ENCODE results near the gene MYH15. TPM values are rescaled to one million over a fixed set of nuclear protein-coding genes. Genes with fewer than 3 reads are reported as not detected.

Gene MYH15
- total and polyA plus RNA-seq, 2 of the 4 experiments (the other 2 are of a cell fraction) = 0.10 to 0.36 TPM

DNA sequence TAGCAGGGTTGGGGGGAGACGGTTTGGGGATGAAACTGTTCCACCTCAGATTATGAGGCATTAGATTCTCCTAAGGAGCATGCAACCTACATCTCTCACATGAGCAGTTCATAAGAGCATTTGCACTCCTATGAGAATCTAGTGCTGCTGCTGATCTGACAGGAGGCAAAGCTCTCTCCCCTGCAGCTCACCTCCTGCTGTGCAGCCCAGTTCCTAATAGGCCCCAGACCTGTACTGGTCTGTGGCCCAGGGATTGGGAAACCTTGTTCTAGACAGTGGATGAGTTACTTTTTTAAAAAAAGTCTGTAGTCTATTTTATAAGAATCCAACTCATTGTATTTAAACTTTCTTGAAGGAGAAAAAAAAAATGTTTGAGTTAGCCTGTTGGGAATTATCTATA is 114.1 kb downstream of the MYH15 start:
- DNase-seq (no peak), ATAC-seq (ENCODE audit: low read depth) (no peak)
- Histone ChIP-seq H3K23ac (ENCODE audit: low read depth, low read length) (no peak overlapping the region), H3K18ac (ENCODE audit: low read depth, low read length) (no peak overlapping the region), H2AK9ac (replicated peaks; ENCODE audit: low read depth, low read length, poor library complexity) (no peak overlapping the region), H2BK120ac (ENCODE audit: low read depth, low read length) (no peak overlapping the region), H3K4me1 (ENCODE audit: control insufficient read depth, insufficient read depth, low read length) (no peaks in the 10 kb centered on the region), H3K14ac (replicated peaks; ENCODE audit: low read depth, low read length) (no peak overlapping the region), H3K27ac (ENCODE audit: insufficient read depth, low read length) (no peak overlapping the region), H2BK15ac (ENCODE audit: low read depth, low read length) (no peak overlapping the region), H2BK5ac (ENCODE audit: low read depth, low read length, poor library complexity, severe bottlenecking) (no peak overlapping the region), H4K20me1 (ENCODE audit: insufficient read depth, low read length) (no peaks in the 10 kb centered on the region), H2BK20ac (ENCODE audit: low read depth, low read length) (no peak overlapping the region), H3K4me2 (ENCODE audit: low read depth, low read length) (no peak overlapping the region), H4K8ac (ENCODE audit: low read depth in 2 of 2, low read length in 2 of 2) (no peak overlapping the region), H4K91ac (ENCODE audit: insufficient read depth, low read depth, low read length) (no peak overlapping the region), H3K9ac (ENCODE audit: low read depth, low read length) (no peak overlapping the region), H3K36me3 (ENCODE audit: control insufficient read depth, insufficient read depth, low read length) (no peaks in the 10 kb centered on the region), H2AK5ac (ENCODE audit: low read depth, low read length) (no peak overlapping the region), H3K9me3 (ENCODE audit: control insufficient read depth, insufficient read depth, low read length) (no peaks in the 10 kb centered on the region), H3K56ac (ENCODE audit: extremely low read depth, insufficient read depth, low read length) (no peak overlapping the region), H4K5ac (ENCODE audit: low read depth, low read length) (no peak overlapping the region), H3K4ac (ENCODE audit: low read depth, low read length) (no peak overlapping the region), H3K27me3 (ENCODE audit: control insufficient read depth, insufficient read depth, low read length) (peaks cover 15% of the 10 kb centered on the region), H3K9me1 (ENCODE audit: insufficient read depth, low read length) (no peaks in the 10 kb centered on the region; the same call in 1 of the 2 replicates), H3K4me3 (ENCODE audit: insufficient read depth, low read depth, low read length) (no peak overlapping the region), H2AFZ (replicated peaks; ENCODE audit: low read length, poor library complexity) (no peak overlapping the region), H3K79me1 (ENCODE audit: low read depth in 1 of 2, low read length in 2 of 2) (no peaks in the 10 kb centered on the region)
- no peak for TF ChIP-seq RFX5 (IDR thresholded peaks at IDR 0.05; ENCODE audit: low read depth, low read length)
- TF ChIP-seq RCOR1 (IDR thresholded peaks at IDR 0.05; ENCODE audit: insufficient replicate concordance, low read length) = no peak
- TF ChIP-seq SMC3 (IDR thresholded peaks at IDR 0.05; ENCODE audit: low read depth, low read length) = no peak
- TF ChIP-seq BHLHE40 (IDR thresholded peaks at IDR 0.05; ENCODE audit: low read depth, low read length) = no peak
- no peak for TF ChIP-seq FOS (IDR thresholded peaks at IDR 0.05; ENCODE audit: low read depth, low read length)
- no peak for TF ChIP-seq MAZ (IDR thresholded peaks at IDR 0.05; ENCODE audit: borderline replicate concordance, low read depth, low read length)
- TF ChIP-seq POLR2A (IDR thresholded peaks at IDR 0.05; ENCODE audit: low read depth, low read length) = no peak
- TF ChIP-seq, protein P1, sequence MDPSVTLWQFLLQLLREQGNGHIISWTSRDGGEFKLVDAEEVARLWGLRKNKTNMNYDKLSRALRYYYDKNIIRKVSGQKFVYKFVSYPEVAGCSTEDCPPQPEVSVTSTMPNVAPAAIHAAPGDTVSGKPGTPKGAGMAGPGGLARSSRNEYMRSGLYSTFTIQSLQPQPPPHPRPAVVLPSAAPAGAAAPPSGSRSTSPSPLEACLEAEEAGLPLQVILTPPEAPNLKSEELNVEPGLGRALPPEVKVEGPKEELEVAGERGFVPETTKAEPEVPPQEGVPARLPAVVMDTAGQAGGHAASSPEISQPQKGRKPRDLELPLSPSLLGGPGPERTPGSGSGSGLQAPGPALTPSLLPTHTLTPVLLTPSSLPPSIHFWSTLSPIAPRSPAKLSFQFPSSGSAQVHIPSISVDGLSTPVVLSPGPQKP (IDR thresholded peaks at IDR 0.05; ENCODE audit: borderline replicate concordance, low read depth, low read length) = no peak
- TF ChIP-seq MAFK (IDR thresholded peaks at IDR 0.05; ENCODE audit: low read depth, low read length) = no peak
- TF ChIP-seq CEBPB (IDR thresholded peaks at IDR 0.05; ENCODE audit: low read depth, low read length) = no peak
- TF ChIP-seq RAD21 (IDR thresholded peaks at IDR 0.05; ENCODE audit: low read length) = no peak
- TF ChIP-seq, protein P2, sequence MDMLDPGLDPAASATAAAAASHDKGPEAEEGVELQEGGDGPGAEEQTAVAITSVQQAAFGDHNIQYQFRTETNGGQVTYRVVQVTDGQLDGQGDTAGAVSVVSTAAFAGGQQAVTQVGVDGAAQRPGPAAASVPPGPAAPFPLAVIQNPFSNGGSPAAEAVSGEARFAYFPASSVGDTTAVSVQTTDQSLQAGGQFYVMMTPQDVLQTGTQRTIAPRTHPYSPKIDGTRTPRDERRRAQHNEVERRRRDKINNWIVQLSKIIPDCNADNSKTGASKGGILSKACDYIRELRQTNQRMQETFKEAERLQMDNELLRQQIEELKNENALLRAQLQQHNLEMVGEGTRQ (IDR thresholded peaks at IDR 0.05; ENCODE audit: low read depth, low read length) = no peak
- no peak for TF ChIP-seq CHD1 (IDR thresholded peaks at IDR 0.05; ENCODE audit: low read depth, low read length)
- no peak for TF ChIP-seq MXI1 (IDR thresholded peaks at IDR 0.05; ENCODE audit: borderline replicate concordance, low read depth, low read length)
- TF ChIP-seq, protein P3, sequence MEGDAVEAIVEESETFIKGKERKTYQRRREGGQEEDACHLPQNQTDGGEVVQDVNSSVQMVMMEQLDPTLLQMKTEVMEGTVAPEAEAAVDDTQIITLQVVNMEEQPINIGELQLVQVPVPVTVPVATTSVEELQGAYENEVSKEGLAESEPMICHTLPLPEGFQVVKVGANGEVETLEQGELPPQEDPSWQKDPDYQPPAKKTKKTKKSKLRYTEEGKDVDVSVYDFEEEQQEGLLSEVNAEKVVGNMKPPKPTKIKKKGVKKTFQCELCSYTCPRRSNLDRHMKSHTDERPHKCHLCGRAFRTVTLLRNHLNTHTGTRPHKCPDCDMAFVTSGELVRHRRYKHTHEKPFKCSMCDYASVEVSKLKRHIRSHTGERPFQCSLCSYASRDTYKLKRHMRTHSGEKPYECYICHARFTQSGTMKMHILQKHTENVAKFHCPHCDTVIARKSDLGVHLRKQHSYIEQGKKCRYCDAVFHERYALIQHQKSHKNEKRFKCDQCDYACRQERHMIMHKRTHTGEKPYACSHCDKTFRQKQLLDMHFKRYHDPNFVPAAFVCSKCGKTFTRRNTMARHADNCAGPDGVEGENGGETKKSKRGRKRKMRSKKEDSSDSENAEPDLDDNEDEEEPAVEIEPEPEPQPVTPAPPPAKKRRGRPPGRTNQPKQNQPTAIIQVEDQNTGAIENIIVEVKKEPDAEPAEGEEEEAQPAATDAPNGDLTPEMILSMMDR (conservative IDR thresholded peaks at IDR 0.05; ENCODE audit: low read depth, low read length) = no peak
- TF ChIP-seq NFE2L2 (IDR thresholded peaks at IDR 0.05; ENCODE audit: low read depth, low read length) = no peak
- POLR2A ChIA-PET (ENCODE audit: unreplicated experiment) = no interaction called here
- dilution Hi-C loops (cut with HindIII; ENCODE audit: low sequenced_read_pairs, unreplicated experiment) (no loop called here), intact Hi-C loops (cut with micrococcal nuclease) (no loop called here), in situ Hi-C loops (cut with MboI; ENCODE audit: low sequenced_read_pairs) (no loop called here)
- CTCF ChIA-PET = interaction anchor here (1.0 kb wide), 1 partner anchor 81 kb away, joined by 3 read pairs; no protein-coding TSS in a partner anchor
- WGBS, 2 experiments (ENCODE audit: extremely low coverage in 2 of 2, insufficient read length in 1 of 2) = no CpG with 5 or more reads among the region's 1 CpG
- BruUV-seq (replicated peaks) = no TSS peak

Measured in IMR-90 (cell line).